ENCODE measurements around the gene GABRR2. TPM values are rescaled to one million over a fixed set of nuclear protein-coding genes. Genes with fewer than 3 reads are reported as not detected.

Gene GABRR2
- polyA plus RNA-seq, 1 donor from 2014 or later, result 0.31 TPM

GRCh38 chr6:89215391-89215790, 99.7 kb downstream of the GABRR2 start (continued):
- TF ChIP-seq, protein P1, sequence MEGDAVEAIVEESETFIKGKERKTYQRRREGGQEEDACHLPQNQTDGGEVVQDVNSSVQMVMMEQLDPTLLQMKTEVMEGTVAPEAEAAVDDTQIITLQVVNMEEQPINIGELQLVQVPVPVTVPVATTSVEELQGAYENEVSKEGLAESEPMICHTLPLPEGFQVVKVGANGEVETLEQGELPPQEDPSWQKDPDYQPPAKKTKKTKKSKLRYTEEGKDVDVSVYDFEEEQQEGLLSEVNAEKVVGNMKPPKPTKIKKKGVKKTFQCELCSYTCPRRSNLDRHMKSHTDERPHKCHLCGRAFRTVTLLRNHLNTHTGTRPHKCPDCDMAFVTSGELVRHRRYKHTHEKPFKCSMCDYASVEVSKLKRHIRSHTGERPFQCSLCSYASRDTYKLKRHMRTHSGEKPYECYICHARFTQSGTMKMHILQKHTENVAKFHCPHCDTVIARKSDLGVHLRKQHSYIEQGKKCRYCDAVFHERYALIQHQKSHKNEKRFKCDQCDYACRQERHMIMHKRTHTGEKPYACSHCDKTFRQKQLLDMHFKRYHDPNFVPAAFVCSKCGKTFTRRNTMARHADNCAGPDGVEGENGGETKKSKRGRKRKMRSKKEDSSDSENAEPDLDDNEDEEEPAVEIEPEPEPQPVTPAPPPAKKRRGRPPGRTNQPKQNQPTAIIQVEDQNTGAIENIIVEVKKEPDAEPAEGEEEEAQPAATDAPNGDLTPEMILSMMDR (IDR thresholded peaks at IDR 0.05; ENCODE audit: poor library complexity, severe bottlenecking), result no peak

DNA sequence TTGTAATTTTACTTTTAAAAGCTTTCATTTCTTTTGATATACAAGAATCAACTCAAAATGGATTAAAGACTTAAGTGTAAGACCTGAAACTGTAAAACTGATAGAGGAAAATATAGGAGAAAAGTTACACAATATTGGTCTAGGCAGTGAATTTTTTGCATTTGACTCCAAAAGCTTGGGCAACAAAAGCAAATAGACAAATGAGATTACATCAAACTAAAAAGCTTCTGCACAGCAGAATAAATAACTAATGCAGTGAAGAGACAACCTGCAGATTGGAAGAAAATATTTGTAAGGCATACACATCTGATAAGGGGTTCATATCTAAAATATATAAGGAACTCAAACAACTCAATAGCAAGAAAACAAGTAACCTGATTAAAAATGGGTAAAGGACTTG, 100.9 kb downstream of the GABRR2 start:
- no peaks in the 10 kb centered on the region for H4K20me1 ChIP-seq (ENCODE audit: insufficient read depth)
- H3K9me2 ChIP-seq (ENCODE audit: insufficient read depth, low read length), result no peaks in the 10 kb centered on the region
- no peak overlapping the region for H3K4me3 ChIP-seq (ENCODE audit: low read length)
- H3K79me2 ChIP-seq (replicated peaks; ENCODE audit: insufficient read depth, low read length), result no peaks in the 10 kb centered on the region
- no peaks in the 10 kb centered on the region for H3K36me3 ChIP-seq (ENCODE audit: insufficient read depth, low read length)
- no peaks in the 10 kb centered on the region for H3K27me3 ChIP-seq (ENCODE audit: insufficient read depth, low read depth, low read length)
- no peak overlapping the region for H3K4me2 ChIP-seq (ENCODE audit: low read length)
- H3K27ac ChIP-seq (ENCODE audit: low read length), result no peak overlapping the region
- H3K9me3 ChIP-seq (ENCODE audit: low read length), result no peaks in the 10 kb centered on the region
- TF ChIP-seq POLR2AphosphoS5 (IDR thresholded peaks at IDR 0.05) (no peak), EP300 (conservative IDR thresholded peaks at IDR 0.05; ENCODE audit: poor library complexity, severe bottlenecking) (no peak), RAD21 (conservative IDR thresholded peaks at IDR 0.05) (no peak), SMC3 (conservative IDR thresholded peaks at IDR 0.05; ENCODE audit: poor library complexity) (no peak), EZH2 (IDR thresholded peaks at IDR 0.05; ENCODE audit: borderline replicate concordance, insufficient read depth, low read length, poor library complexity, severe bottlenecking) (no peak), TAF1 (IDR thresholded peaks at IDR 0.05; ENCODE audit: low read depth) (no peak), MXI1 (conservative IDR thresholded peaks at IDR 0.05; ENCODE audit: poor library complexity, severe bottlenecking) (no peak)
- TF ChIP-seq, protein P1 (IDR thresholded peaks at IDR 0.05; ENCODE audit: poor library complexity, severe bottlenecking), result no peak
- TF ChIP-seq, protein P2, sequence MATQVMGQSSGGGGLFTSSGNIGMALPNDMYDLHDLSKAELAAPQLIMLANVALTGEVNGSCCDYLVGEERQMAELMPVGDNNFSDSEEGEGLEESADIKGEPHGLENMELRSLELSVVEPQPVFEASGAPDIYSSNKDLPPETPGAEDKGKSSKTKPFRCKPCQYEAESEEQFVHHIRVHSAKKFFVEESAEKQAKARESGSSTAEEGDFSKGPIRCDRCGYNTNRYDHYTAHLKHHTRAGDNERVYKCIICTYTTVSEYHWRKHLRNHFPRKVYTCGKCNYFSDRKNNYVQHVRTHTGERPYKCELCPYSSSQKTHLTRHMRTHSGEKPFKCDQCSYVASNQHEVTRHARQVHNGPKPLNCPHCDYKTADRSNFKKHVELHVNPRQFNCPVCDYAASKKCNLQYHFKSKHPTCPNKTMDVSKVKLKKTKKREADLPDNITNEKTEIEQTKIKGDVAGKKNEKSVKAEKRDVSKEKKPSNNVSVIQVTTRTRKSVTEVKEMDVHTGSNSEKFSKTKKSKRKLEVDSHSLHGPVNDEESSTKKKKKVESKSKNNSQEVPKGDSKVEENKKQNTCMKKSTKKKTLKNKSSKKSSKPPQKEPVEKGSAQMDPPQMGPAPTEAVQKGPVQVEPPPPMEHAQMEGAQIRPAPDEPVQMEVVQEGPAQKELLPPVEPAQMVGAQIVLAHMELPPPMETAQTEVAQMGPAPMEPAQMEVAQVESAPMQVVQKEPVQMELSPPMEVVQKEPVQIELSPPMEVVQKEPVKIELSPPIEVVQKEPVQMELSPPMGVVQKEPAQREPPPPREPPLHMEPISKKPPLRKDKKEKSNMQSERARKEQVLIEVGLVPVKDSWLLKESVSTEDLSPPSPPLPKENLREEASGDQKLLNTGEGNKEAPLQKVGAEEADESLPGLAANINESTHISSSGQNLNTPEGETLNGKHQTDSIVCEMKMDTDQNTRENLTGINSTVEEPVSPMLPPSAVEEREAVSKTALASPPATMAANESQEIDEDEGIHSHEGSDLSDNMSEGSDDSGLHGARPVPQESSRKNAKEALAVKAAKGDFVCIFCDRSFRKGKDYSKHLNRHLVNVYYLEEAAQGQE (IDR thresholded peaks at IDR 0.05; ENCODE audit: borderline replicate concordance), result no peak
- H2AFZ ChIP-seq (ENCODE audit: low read depth, low read length), result no peak overlapping the region
- H3K9ac ChIP-seq (ENCODE audit: low read length), result no peak overlapping the region
- H3F3A ChIP-seq (ENCODE audit: insufficient read depth, low read length, poor library complexity, severe bottlenecking), result no peaks in the 10 kb centered on the region

GRCh38 chr6:89212472-89212871, 102.6 kb downstream of the GABRR2 start:
- H3K36me3 ChIP-seq (ENCODE audit: insufficient read depth, low read length), result no peaks in the 10 kb centered on the region
- no peak overlapping the region for H3K4me3 ChIP-seq (ENCODE audit: low read length)
- H3K27me3 ChIP-seq (ENCODE audit: insufficient read depth, low read depth, low read length), result no peaks in the 10 kb centered on the region
- H3F3A ChIP-seq (ENCODE audit: insufficient read depth, low read length, poor library complexity, severe bottlenecking), result no peaks in the 10 kb centered on the region
- no peak overlapping the region for H3K4me2 ChIP-seq (ENCODE audit: low read length)
- no peaks in the 10 kb centered on the region for H4K20me1 ChIP-seq (ENCODE audit: insufficient read depth)
- no peaks in the 10 kb centered on the region for H3K9me3 ChIP-seq (ENCODE audit: low read length)
- H2AFZ ChIP-seq (ENCODE audit: low read depth, low read length), result no peak overlapping the region
- H3K9me2 ChIP-seq (ENCODE audit: insufficient read depth, low read length), result no peaks in the 10 kb centered on the region
- TF ChIP-seq EP300 (conservative IDR thresholded peaks at IDR 0.05; ENCODE audit: poor library complexity, severe bottlenecking) (no peak), TAF1 (IDR thresholded peaks at IDR 0.05; ENCODE audit: low read depth) (no peak), MXI1 (conservative IDR thresholded peaks at IDR 0.05; ENCODE audit: poor library complexity, severe bottlenecking) (no peak), EZH2 (IDR thresholded peaks at IDR 0.05; ENCODE audit: borderline replicate concordance, insufficient read depth, low read length, poor library complexity, severe bottlenecking) (no peak), RAD21 (conservative IDR thresholded peaks at IDR 0.05) (no peak), SMC3 (conservative IDR thresholded peaks at IDR 0.05; ENCODE audit: poor library complexity) (no peak), POLR2AphosphoS5 (IDR thresholded peaks at IDR 0.05) (no peak)
- TF ChIP-seq, protein P1 (IDR thresholded peaks at IDR 0.05; ENCODE audit: poor library complexity, severe bottlenecking), result no peak
- TF ChIP-seq, protein P2 (IDR thresholded peaks at IDR 0.05; ENCODE audit: borderline replicate concordance), result no peak
- no peaks in the 10 kb centered on the region for H3K79me2 ChIP-seq (replicated peaks; ENCODE audit: insufficient read depth, low read length)
- no peak overlapping the region for H3K9ac ChIP-seq (ENCODE audit: low read length)
- H3K27ac ChIP-seq (ENCODE audit: low read length), result no peak overlapping the region
